HG02938 (cell line): ENCODE results near the gene ALPG.
"Not testable (repeated sequence)": the region's sequence is repeated elsewhere in the genome, so short reads cannot be mapped to it uniquely, and the experiment has no call there.

Experiments used
- ATAC-seq: cut with Tn5 transposase; IDR thresholded peaks from one replicate; pipeline ENCODE4 v1.9.1; 2021; ENCODE audit warnings: mild to moderate bottlenecking, moderate library complexity; ENCODE audit not compliant: unreplicated experiment

ALPG gene

DNA sequence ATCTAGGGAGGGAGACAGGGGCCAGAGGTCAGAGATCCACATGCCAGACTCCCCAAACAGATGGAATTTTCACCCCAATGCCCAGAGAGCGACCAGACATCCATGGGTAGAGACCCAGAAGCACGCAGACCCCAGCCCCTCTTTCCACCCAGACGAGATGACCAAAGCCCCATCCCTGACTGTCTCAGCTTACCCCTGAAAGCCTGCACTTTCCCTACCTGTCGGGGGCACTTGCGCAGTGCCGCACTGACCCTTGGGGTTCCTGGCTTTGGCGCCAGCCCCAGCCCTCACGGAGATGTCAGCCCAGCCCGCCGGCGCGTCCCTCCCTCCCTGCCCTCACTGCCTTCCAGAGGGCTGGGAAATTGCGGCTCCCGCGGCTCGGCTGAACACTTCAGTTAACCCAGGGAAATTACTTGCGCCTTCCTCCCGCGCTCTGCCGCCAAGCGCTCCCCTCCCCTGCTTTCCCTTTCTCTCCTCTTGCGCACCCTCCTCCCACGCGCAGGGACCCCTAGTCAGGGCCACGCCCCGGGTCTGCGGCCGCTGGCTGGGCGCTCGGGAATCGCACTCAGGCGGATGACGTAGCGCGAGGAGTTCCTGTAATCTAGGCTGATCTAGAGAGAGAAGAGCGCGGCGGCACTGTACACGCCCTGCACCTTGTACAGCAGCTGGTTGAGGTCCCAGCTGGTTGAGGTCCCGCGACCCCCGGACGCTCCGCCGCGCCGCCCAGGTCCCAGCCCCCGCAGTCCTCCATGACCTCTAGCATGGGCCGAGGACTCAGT is 12.0 kb downstream of the ALPG start:
- no peak for ATAC-seq

DNA sequence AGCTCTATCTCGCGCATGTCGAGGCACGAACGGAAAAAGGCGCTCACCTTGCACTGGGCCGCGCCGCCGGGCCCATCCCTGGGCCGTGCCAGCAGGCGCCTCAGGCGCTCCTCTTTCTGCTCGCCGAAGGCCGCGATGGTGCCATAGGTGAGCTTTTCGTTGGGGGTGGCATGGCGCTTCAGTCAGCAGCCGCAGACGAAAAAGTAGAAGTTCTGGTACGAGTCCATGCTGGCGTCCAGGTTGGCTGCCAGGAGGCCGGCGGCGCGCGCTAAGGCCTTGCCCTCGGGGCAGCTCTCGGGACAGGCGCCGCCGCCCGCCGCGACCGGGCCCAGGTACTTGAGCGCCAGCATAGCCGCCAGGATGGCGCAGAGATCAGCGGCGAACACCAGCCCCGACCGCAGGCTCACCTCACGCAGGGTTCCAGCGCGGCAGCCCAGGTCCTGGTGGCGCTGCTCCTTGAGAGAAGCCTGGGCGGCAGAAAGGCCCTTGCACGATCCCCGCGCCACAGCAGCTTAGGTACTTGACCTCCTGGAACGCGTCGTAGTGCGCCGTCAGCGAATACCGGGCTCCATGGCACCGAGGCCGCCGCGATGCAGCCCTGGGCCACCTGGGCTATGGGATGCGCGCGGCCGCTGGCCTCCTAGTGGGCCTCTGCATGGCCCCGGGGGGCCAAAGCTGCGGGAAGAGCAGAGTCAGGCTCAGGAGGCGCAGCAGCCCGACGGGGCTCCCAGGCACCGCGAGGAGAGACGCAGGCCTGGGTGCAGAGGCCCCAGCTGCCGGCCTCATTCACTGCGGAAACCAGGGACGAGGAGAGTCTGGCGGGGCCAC is 12.8 kb downstream of the ALPG start:
- ATAC-seq, result no peak

- ATAC-seq, result no peak
These were observed 13.4 kb downstream of the ALPG start for GRCh38 chr2:232420073-232420454.

DNA sequence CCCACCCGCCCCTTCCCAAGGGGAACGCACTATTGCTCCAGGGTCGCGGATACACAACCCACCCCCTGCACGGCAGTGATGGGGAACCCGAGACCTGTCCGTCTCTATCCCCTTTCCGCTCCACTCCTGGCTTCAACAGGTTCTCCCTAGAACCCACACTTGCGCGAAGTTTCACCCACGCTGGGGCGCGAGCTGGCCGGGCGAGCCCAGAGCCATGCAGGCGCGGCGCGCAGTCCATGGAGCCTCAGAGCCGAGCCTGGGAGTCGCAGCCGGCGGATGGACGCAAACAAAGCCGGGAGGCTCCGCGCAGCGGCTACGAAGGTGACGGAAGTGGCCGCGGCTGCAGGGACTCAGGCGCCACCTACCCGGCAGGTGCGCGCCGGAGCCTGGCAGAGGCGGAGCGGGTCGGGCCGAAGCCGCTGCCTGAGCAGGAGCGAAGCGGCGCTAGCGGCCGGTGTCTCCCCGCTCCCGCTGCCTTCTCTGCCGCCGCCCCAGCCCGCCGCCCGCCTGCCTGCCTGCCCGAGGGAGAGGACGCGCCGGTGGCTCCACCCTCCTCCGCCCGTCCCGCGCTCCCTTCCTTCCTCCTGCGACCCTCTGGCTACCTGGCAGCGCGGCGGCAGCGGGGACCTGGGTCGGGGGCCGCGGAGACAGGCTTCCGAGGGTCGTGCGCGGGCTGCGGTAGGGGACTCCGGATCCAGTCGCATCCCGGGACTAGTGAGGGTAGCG is 14.0 kb downstream of the ALPG start:
- no peak for ATAC-seq

DNA sequence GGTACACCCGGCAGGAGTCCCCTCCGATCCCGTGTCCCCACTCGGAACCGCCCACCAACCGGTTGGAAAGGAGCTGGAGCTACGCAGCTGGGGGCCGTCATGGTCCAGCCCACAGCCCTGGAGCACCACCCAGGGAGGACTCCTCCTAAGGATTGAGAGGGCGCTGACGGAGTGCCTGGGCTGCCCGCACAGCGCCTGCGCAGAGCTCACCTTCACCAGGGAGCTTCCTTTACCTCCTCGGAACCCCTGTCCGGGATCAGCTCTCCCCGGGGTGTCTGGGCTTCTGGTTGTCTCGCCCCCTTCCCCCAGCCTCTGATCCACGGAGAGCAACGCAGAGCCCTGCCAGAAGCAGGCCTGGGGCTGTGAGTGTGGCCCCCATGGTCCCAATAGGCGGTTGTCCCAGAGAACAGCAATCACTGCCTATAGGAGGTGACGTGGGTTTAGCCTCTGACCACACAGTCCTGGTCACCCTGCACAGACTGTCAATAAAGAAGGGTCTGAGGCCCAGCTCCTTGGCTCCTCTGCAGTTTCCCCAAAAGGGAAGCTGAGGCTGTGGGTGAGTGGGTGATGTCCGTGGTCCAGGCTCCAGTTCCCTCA is 14.6 kb downstream of the ALPG start:
- no peak for ATAC-seq

GRCh38 chr2:232422051-232422450 is 15.4 kb downstream of the ALPG start:
- no peak for ATAC-seq

GRCh38 chr2:232422996-232423395 is 16.4 kb downstream of the ALPG start:
- not testable (repeated sequence) for ATAC-seq

- ATAC-seq, result not testable (repeated sequence)
These were observed 16.8 kb downstream of the ALPG start for GRCh38 chr2:232423407-232423806.

DNA sequence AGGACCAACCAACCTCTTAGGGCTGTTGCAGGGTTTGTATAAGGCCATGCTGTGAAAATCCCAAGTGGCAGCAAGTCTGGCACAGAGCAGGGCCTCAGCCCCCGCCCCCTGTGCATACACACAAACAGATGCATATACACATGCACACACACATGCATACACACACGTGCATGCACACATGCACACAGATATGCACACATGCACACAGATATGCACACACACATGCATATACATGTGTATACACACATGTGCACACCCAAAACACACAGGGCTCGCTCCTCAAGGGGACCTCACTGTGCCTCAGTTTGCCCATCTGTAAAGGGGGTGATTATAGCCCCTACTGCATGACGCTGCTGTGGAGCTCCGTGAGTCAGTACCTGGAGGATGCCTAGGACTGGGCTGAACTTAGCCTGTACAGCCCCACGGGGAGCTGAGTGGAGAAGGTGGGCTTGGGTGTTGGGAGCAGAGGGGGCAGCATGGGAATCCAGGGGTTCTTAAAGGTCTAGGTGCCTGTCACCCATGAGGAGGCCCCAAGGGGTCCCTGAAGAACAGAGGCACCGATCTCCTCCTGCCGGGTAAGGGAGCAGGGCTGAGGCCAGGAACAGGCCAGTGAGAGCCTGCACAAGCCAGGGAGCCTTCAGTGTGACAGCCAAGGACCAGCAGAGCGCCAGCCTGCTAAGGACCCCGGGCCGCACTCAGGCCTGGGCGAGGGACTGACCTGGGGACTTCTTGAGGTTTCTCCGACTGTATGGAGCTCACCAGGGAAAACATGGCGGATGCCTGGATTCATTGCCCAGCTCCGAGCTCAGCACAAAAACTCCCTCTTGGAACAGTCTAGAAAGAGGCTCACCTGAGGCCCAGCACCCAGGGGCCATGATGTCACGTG is 25.3 kb downstream of the ALPG start:
- no peak for ATAC-seq

DNA sequence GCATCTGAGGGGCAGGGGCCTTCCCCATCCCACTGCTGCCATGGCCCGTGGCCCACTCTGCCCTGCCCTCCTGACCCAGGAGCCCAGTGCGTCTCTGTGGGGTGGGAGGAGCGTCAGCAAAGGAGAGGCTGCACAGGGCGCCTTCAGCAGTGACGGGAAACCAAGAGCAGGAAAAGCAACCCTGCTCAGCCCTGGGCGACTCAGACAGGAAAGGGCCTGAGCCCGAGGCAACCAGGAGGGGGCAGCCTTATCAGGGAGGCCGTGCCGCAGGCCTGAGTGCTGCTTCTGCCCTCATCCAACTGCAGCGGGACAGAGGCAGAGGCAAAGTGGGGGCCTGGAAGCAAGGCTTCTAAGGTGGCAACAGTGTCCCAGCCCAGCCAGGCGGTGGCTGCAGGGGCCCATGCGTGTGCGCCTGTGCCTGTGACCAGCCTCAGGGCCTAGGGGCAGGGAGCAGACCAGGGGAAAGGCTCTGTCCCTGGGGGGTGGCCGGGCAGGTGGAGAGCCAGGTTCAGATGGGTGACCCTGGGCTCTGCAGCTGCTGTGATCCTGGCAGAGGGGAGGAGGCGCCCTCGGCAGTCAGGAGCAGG is 26.0 kb downstream of the ALPG start:
- ATAC-seq, result no peak

GRCh38 chr2:232433622-232434021 is 27.0 kb downstream of the ALPG start:
- not testable (repeated sequence) for ATAC-seq

DNA sequence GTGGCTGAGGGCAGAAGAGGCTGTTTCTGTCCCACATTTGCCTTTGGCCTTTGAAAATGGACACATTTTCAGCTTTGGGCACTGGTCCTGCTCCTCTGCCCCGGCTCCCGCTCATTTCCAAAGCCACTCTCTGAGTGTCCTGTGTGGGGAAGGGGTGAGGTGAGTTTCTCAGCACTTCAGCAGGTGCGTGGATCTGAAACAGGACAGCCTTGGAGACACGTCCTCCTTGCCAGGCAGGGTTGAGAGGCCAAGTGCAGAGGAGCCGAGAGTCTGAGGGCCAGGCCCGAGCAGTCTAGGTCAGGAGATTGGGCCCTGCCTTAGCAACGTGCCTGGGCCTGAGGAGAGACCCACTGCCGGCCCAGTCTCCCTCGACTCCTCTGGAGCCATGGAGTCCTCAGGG is 27.4 kb downstream of the ALPG start:
- ATAC-seq, result no peak

DNA sequence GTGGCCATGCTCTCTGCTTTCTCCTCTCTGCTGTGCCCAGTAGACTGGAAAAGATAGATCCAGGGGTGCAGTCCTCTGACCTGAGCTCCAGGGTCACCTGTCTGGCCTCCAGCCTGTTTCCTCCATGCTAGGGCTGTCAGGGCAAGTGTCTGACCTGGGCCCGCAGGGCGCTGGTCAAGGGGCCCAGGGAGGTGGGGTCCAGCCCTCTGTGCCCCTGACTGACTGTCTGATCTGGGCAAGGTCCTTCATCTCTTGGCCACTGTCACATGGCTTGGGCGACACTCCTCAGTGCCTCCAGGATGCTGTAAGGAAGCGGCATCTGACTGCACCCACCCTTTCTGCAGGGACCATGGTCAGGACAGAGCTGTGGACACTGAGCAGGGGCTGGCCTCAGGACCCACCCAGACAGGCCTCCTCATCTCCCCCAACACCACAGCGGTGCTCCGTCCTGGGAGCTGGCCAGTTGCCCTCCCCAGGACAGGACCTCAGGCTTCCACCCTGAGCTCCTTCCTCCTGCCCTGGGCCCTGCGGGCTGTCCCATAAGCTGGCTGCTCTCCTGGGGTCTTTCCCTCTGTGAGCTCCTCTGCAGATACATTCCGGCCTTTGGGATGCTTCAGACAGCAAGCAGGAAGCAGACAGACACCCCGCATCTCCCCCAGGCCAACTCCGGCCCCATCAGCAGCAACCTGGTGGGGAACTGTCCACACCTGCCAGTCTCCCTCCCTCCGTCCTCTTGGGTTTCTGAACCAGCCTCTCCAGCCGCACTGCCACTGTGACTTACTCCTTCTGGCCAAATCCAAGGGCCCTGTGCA is 28.1 kb downstream of the ALPG start:
- no peak for ATAC-seq

DNA sequence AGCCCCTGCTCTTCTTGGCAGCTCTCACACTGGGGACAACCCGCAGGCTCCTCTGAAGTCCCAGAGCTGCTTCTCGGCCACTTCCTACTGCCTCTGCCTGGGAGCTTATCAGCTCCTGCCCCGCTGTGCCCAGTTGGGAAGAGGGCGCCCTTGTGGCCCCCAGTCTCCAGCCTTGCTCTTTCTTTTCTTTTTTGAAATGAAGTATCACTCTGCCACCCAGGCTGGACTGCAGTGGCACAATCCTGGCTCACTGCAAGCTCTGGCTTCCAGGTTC is 28.7 kb downstream of the ALPG start:
- ATAC-seq, result no peak

DNA sequence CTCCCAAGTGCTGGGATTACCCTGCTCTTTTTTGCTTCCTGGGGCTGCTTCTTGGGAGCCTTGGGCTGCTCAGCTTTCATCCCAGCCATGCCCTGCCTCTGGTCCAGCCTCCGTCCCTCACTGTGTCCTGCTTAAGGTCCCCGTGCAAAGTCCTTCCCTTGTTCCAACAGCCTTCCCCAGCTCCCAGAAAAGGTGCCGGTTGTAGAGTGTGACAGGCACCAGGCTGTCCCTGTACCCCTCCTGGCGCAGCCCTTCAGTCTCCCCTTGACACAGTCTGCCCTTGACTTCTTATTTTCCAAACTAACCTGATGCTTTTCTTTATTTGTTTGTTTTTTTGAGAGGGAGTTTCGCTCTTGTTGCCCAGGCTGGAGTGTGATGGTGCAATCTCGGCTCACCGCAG is 29.2 kb downstream of the ALPG start:
- ATAC-seq, result no peak

DNA sequence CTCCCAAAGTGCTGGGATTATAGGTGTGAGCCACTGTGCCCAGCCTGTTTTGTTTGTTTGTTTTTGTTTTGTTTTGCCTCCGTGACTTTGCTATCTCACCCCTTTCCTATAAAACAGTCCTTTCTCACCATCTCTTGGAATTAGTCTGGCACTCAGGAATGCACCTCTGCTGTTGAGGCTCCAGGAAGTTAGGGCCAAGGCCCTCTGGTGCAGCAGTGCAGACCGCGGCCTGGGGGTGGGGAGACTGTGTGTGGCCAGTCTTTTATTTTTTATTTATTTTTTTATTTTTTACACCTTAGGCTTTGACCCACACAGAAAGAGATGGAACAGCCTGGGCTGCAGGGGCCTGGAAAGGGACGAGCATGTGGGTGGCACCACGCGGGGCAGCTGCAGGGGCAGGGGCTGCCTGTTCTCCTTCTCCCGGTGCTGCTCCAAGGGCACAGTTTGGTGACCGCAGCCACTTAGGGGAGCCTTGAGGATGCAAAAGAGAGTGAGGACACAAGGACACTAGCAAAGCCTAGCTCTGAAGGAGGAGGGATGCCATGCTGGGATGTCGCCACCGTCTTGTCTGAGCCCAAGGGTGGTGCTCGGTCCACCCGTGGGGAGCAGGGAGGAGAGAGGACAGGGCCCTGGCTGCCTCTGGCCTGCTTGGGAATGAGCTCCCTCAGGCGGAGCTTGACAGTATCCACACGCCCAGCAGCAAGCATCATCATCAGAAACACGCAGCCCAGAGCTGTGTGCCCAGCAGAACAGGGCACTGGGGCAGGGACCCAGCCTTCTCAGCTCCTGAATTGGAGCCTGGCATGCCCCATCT is 29.9 kb downstream of the ALPG start:
- no peak for ATAC-seq

GRCh38 chr2:232437195-232437571 is 30.5 kb downstream of the ALPG start:
- ATAC-seq, result no peak

GRCh38 chr2:232438091-232438490 is 31.4 kb downstream of the ALPG start:
- ATAC-seq, result no peak
